Measurements from ENCODE around the gene GJB2. TPM values are rescaled to one million over a fixed set of nuclear protein-coding genes. Genes with fewer than 3 reads are reported as not detected.

The GJB2 gene
- total and polyA plus RNA-seq, 2 donors, result 9.3 to 38.1 TPM

GRCh38 chr13:20227288-20227687 is 34.5 kb upstream of the GJB2 start:
- Histone ChIP-seq H3K27me3 (ENCODE audit: control insufficient read depth in 2 of 2, insufficient read depth in 1 of 2, low read length in 1 of 2) (peaks cover 13 to 54% of the 10 kb centered on the region in 2 donors), H3K9me3 (ENCODE audit: control insufficient read depth in 2 of 2, insufficient read depth in 1 of 2, low read length in 1 of 2) (no peaks in the 10 kb centered on the region), H3K4me1 (ENCODE audit: control insufficient read depth in 2 of 2, insufficient read depth in 2 of 2, low read length in 2 of 2) (peaks cover 8 to 11% of the 10 kb centered on the region in 2 donors), H3K4me3 (ENCODE audit: low read length in 2 of 2) (no peak overlapping the region), H3K36me3 (ENCODE audit: control insufficient read depth in 2 of 2, insufficient read depth in 2 of 2, low read length in 1 of 2) (no peaks in the 10 kb centered on the region), H3K27ac (ENCODE audit: low read depth in 1 of 2, low read length in 1 of 2) (no peak overlapping the region)
- 89% methylated on average over 8 of the region's 8 CpGs for WGBS
- DNase-seq (ENCODE audit: low read depth in 6 of 9, low spot score in 9 of 9), result no peak

DNA sequence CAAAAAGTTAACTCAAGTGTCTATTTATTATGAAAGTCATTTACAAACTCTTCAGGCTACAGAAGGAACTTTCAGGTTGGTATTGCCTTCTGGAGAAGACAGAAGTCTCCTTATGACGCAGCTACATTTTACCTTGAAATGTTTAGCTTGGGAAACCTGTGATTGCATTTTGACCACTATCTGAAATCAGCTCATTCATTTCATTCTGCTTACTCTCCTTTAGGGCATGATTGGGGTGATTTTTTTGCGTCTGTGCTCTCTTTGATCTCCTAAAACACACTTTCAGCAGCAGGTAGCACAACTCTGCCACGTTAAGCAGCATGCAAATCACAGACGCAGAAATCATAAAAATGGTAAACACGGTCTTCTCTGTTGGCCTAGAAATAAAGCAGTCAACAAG is 29.8 kb upstream of the GJB2 start:
- H3K9me3 ChIP-seq (ENCODE audit: control insufficient read depth in 2 of 2, insufficient read depth in 1 of 2, low read length in 1 of 2), result no peaks in the 10 kb centered on the region
- H3K27ac ChIP-seq (ENCODE audit: low read depth in 1 of 2, low read length in 1 of 2), result no peak overlapping the region
- H3K27me3 ChIP-seq (ENCODE audit: control insufficient read depth in 2 of 2, insufficient read depth in 1 of 2, low read length in 1 of 2), result peaks cover 0 to 21% of the 10 kb centered on the region in 2 donors
- DNase-seq (ENCODE audit: low read depth in 6 of 9, low spot score in 9 of 9), result no peak
- no peak overlapping the region for H3K4me3 ChIP-seq (ENCODE audit: low read length in 2 of 2)
- WGBS, result 93% methylated on average over 5 of the region's 5 CpGs
- H3K4me1 ChIP-seq (ENCODE audit: control insufficient read depth in 2 of 2, insufficient read depth in 2 of 2, low read length in 2 of 2), result peaks cover 0 to 3% of the 10 kb centered on the region in 2 donors
- no peaks in the 10 kb centered on the region for H3K36me3 ChIP-seq (ENCODE audit: control insufficient read depth in 2 of 2, insufficient read depth in 2 of 2, low read length in 1 of 2)

DNA sequence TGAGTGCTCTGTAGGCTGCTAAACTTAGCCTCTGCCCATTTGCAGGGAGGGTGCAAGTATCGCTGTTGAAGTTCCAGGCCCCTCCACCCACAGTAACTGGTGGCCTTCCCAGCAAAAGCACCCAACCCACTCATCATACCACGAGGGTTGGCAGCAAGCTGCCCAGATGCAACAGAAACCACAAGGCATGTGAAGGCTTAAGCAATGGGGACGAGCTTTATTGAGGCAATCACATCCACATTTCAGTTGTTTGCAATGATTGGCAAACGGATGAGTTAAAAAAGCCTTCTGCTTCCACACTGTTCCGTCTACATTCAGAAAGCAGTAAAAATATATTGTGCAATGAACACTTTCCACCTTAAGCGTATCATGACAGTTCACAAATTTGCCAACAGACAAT is 29.0 kb upstream of the GJB2 start:
- Histone ChIP-seq H3K4me1 (ENCODE audit: control insufficient read depth in 2 of 2, insufficient read depth in 2 of 2, low read length in 2 of 2) (peaks cover 0 to 3% of the 10 kb centered on the region in 2 donors), H3K27ac (ENCODE audit: low read depth in 1 of 2, low read length in 1 of 2) (no peak overlapping the region), H3K36me3 (ENCODE audit: control insufficient read depth in 2 of 2, insufficient read depth in 2 of 2, low read length in 1 of 2) (no peaks in the 10 kb centered on the region), H3K9me3 (ENCODE audit: control insufficient read depth in 2 of 2, insufficient read depth in 1 of 2, low read length in 1 of 2) (no peaks in the 10 kb centered on the region), H3K27me3 (ENCODE audit: control insufficient read depth in 2 of 2, insufficient read depth in 1 of 2, low read length in 1 of 2) (peaks cover 0 to 16% of the 10 kb centered on the region in 2 donors), H3K4me3 (ENCODE audit: low read length in 2 of 2) (no peak overlapping the region)
- DNase-seq (ENCODE audit: low read depth in 6 of 9, low spot score in 9 of 9), result no peak
- 76% methylated on average over 6 of the region's 6 CpGs for WGBS

GRCh38 chr13:20219577-20219976 is 26.8 kb upstream of the GJB2 start:
- peaks cover 0 to 3% of the 10 kb centered on the region in 2 donors for H3K4me1 ChIP-seq (ENCODE audit: control insufficient read depth in 2 of 2, insufficient read depth in 2 of 2, low read length in 2 of 2)
- H3K9me3 ChIP-seq (ENCODE audit: control insufficient read depth in 2 of 2, insufficient read depth in 1 of 2, low read length in 1 of 2), result no peaks in the 10 kb centered on the region
- H3K27ac ChIP-seq (ENCODE audit: low read depth in 1 of 2, low read length in 1 of 2), result no peak overlapping the region
- H3K4me3 ChIP-seq (ENCODE audit: low read length in 2 of 2), result no peak overlapping the region
- H3K36me3 ChIP-seq (ENCODE audit: control insufficient read depth in 2 of 2, insufficient read depth in 2 of 2, low read length in 1 of 2), result no peaks in the 10 kb centered on the region
- H3K27me3 ChIP-seq (ENCODE audit: control insufficient read depth in 2 of 2, insufficient read depth in 1 of 2, low read length in 1 of 2), result peaks cover 0 to 5% of the 10 kb centered on the region in 2 donors
- no peak for DNase-seq (ENCODE audit: low read depth in 6 of 9, low spot score in 9 of 9)

DNA sequence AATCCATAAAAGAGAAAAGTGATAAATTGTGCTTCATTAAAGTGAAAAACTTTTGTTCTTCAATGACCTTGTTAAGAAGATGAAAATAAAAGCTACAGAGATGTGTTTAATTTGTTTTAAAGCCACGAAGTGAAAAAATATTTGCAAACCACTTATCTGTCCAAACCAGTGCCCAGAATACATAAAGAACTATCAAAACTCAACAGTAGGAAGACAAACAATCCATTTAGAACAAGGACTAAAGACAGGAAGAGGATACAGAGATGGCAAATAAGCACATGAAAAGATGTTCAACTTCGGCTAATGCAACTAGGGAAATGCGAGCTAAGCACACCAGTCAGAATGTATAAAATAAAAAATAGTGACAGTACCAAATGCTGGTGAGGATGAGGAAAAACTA is 24.4 kb upstream of the GJB2 start:
- H3K27ac ChIP-seq (ENCODE audit: low read depth in 1 of 2, low read length in 1 of 2), result no peak overlapping the region
- DNase-seq (ENCODE audit: low read depth in 6 of 9, low spot score in 9 of 9), result no peak
- peaks cover 0 to 3% of the 10 kb centered on the region in 2 donors for H3K4me1 ChIP-seq (ENCODE audit: control insufficient read depth in 2 of 2, insufficient read depth in 2 of 2, low read length in 2 of 2)
- no peaks in the 10 kb centered on the region for H3K36me3 ChIP-seq (ENCODE audit: control insufficient read depth in 2 of 2, insufficient read depth in 2 of 2, low read length in 1 of 2)
- no peak overlapping the region for H3K4me3 ChIP-seq (ENCODE audit: low read length in 2 of 2)
- H3K9me3 ChIP-seq (ENCODE audit: control insufficient read depth in 2 of 2, insufficient read depth in 1 of 2, low read length in 1 of 2), result no peaks in the 10 kb centered on the region
- 64% methylated on average over 3 of the region's 3 CpGs for WGBS
- H3K27me3 ChIP-seq (ENCODE audit: control insufficient read depth in 2 of 2, insufficient read depth in 1 of 2, low read length in 1 of 2), result peaks cover 0 to 5% of the 10 kb centered on the region in 2 donors

DNA sequence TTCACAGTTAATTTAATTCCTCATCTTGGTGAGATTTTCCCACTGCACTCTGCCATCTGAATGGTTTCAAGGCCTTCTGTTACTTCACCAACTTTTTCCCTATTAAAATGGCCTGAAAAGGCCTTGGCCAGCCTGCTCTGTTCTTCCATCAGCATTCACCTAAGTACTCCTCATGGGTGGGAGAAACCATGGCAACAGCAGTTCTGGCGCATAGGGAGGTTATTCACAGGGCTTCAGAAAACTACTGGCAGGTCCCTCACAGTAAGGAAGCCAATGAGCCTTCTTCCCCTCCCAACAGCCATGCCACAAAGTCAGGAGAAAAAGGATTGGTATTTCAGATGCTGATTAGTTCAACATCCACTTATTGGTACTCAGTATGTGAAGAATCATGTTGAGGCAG is 17.2 kb upstream of the GJB2 start:
- H3K27ac ChIP-seq (ENCODE audit: low read depth in 1 of 2, low read length in 1 of 2), result no peak overlapping the region
- H3K36me3 ChIP-seq (ENCODE audit: control insufficient read depth in 2 of 2, insufficient read depth in 2 of 2, low read length in 1 of 2), result no peaks in the 10 kb centered on the region
- H3K4me3 ChIP-seq (ENCODE audit: low read length in 2 of 2), result no peak overlapping the region
- H3K9me3 ChIP-seq (ENCODE audit: control insufficient read depth in 2 of 2, insufficient read depth in 1 of 2, low read length in 1 of 2), result no peaks in the 10 kb centered on the region
- peaks cover 0 to 12% of the 10 kb centered on the region in 2 donors for H3K27me3 ChIP-seq (ENCODE audit: control insufficient read depth in 2 of 2, insufficient read depth in 1 of 2, low read length in 1 of 2)
- DNase-seq (ENCODE audit: low read depth in 6 of 9, low spot score in 9 of 9), result no peak
- WGBS, result 91% methylated on average over 1 of the region's 1 CpG
- peaks cover 2 to 9% of the 10 kb centered on the region in 2 donors for H3K4me1 ChIP-seq (ENCODE audit: control insufficient read depth in 2 of 2, insufficient read depth in 2 of 2, low read length in 2 of 2)

DNA sequence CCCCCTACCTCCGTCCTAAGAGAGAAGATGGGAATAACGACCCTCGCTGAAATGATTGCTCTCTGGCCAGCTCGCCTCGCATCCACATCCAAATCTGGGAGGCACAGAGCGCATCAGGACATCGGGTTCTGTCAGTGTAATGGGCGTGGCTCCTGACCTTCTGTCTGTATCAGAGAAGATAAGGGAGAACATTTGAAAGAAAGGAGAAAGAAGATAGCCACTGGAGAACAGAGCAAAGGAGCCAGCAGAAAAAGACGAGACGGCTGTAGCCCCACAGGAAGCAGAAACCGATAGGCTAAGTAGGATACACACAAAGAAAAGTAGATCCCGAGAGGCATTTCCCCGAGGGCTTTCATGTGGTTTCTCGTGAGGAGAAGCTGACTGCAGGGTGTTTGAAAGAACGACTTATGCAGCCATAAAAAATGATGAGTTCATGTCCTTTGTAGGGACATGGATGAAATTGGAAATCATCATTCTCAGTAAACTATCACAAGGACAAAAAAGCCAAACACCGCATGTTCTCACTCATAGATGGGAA is 14.0 kb upstream of the GJB2 start:
- Histone ChIP-seq H3K27ac (ENCODE audit: low read depth in 1 of 2, low read length in 1 of 2) (no peak overlapping the region), H3K4me3 (ENCODE audit: low read length in 2 of 2) (no peak overlapping the region), H3K36me3 (ENCODE audit: control insufficient read depth in 2 of 2, insufficient read depth in 2 of 2, low read length in 1 of 2) (no peaks in the 10 kb centered on the region), H3K4me1 (ENCODE audit: control insufficient read depth in 2 of 2, insufficient read depth in 2 of 2, low read length in 2 of 2) (peaks cover 2 to 9% of the 10 kb centered on the region in 2 donors), H3K9me3 (ENCODE audit: control insufficient read depth in 2 of 2, insufficient read depth in 1 of 2, low read length in 1 of 2) (no peaks in the 10 kb centered on the region), H3K27me3 (ENCODE audit: control insufficient read depth in 2 of 2, insufficient read depth in 1 of 2, low read length in 1 of 2) (peaks cover 0 to 8% of the 10 kb centered on the region in 2 donors)
- peak in 1 of 9 donors; percentile 31 for DNase-seq (ENCODE audit: low read depth in 6 of 9, low spot score in 9 of 9)
- 76% methylated on average over 16 of the region's 16 CpGs for WGBS

- no peaks in the 10 kb centered on the region for H3K36me3 ChIP-seq (ENCODE audit: control insufficient read depth in 2 of 2, insufficient read depth in 2 of 2, low read length in 1 of 2)
- H3K27me3 ChIP-seq (ENCODE audit: control insufficient read depth in 2 of 2, insufficient read depth in 1 of 2, low read length in 1 of 2), result peaks cover 0 to 10% of the 10 kb centered on the region in 2 donors
- H3K9me3 ChIP-seq (ENCODE audit: control insufficient read depth in 2 of 2, insufficient read depth in 1 of 2, low read length in 1 of 2), result peaks cover 1 to 2% of the 10 kb centered on the region in 2 donors
- H3K4me3 ChIP-seq (ENCODE audit: low read length in 2 of 2), result no peak overlapping the region
- H3K4me1 ChIP-seq (ENCODE audit: control insufficient read depth in 2 of 2, insufficient read depth in 2 of 2, low read length in 2 of 2), result peaks cover 2 to 9% of the 10 kb centered on the region in 2 donors
- no peak overlapping the region for H3K27ac ChIP-seq (ENCODE audit: low read depth in 1 of 2, low read length in 1 of 2)
- DNase-seq (ENCODE audit: low read depth in 6 of 9, low spot score in 9 of 9), result peak in 1 of 9 donors; percentile 41
- 90% methylated on average over 11 of the region's 11 CpGs for WGBS
Observed at GRCh38 chr13:20206065-20206697, 13.4 kb upstream of the GJB2 start.

GRCh38 chr13:20198781-20199180 is 6.0 kb upstream of the GJB2 start:
- DNase-seq (ENCODE audit: low read depth in 6 of 9, low spot score in 9 of 9), result no peak
- Histone ChIP-seq H3K36me3 (ENCODE audit: control insufficient read depth in 2 of 2, insufficient read depth in 2 of 2, low read length in 1 of 2) (no peaks in the 10 kb centered on the region), H3K27me3 (ENCODE audit: control insufficient read depth in 2 of 2, insufficient read depth in 1 of 2, low read length in 1 of 2) (peaks cover 11 to 34% of the 10 kb centered on the region in 2 donors), H3K9me3 (ENCODE audit: control insufficient read depth in 2 of 2, insufficient read depth in 1 of 2, low read length in 1 of 2) (peaks cover 1 to 2% of the 10 kb centered on the region in 2 donors), H3K4me1 (ENCODE audit: control insufficient read depth in 2 of 2, insufficient read depth in 2 of 2, low read length in 2 of 2) (peaks cover 12 to 14% of the 10 kb centered on the region in 2 donors), H3K4me3 (ENCODE audit: low read length in 2 of 2) (no peak overlapping the region), H3K27ac (ENCODE audit: low read depth in 1 of 2, low read length in 1 of 2) (no peak overlapping the region)
- whole genome bisulfite sequencing, result 17% methylated on average over 1 of the region's 1 CpG

All from thymus (tissue), 11 donors.